Trophoblast cell (in vitro differentiated cells and primary cell): ENCODE results near the gene TOM1L2.

ENCODE experiments used
- DNase-seq, 2 donors: peaks; one replicate each; pipeline ENCODE4 v3.0.0-alpha.2; 2016
- H2AFZ ChIP-seq: 2 replicates; pipeline ENCODE4 v1.6.1; 2013; ENCODE audit warnings: low read length, moderate library complexity, mild to moderate bottlenecking; ENCODE audit not compliant: insufficient read depth, poor library complexity
- H2AK5ac ChIP-seq: 2 replicates; pipeline ENCODE4 v1.6.1; 2013; ENCODE audit warnings: mild to moderate bottlenecking, low read length
- H2BK120ac ChIP-seq: 2 replicates; pipeline ENCODE4 v1.6.1; 2013; ENCODE audit warnings: low read length, mild to moderate bottlenecking, moderate library complexity; ENCODE audit not compliant: insufficient read depth, poor library complexity
- H2BK12ac ChIP-seq: 2 replicates; pipeline ENCODE4 v1.6.1; 2013; ENCODE audit warnings: mild to moderate bottlenecking, low read length, moderate library complexity
- H2BK5ac ChIP-seq: 2 replicates; pipeline ENCODE4 v1.6.1; 2013; ENCODE audit warnings: low read length, low read depth, moderate library complexity, mild to moderate bottlenecking; ENCODE audit not compliant: poor library complexity
- H3K14ac ChIP-seq: 2 replicates; pipeline ENCODE4 v1.6.1; 2013; ENCODE audit warnings: mild to moderate bottlenecking, low read length
- H3K18ac ChIP-seq: 2 replicates; pipeline ENCODE4 v1.6.1; 2013; ENCODE audit warnings: mild to moderate bottlenecking, low read length
- H3K23ac ChIP-seq: 2 replicates; pipeline ENCODE4 v1.6.1; 2013; ENCODE audit warnings: low read length
- H3K27ac ChIP-seq: 2 replicates; pipeline ENCODE4 v1.5.1; 2013; ENCODE audit warnings: low read depth, mild to moderate bottlenecking, inconsistent platforms, low read length, moderate library complexity
- H3K27me3 ChIP-seq: 2 replicates; pipeline ENCODE4 v1.6.1; 2013; ENCODE audit warnings: inconsistent platforms, mild to moderate bottlenecking, low read length, moderate library complexity; ENCODE audit not compliant: insufficient read depth
- H3K36me3 ChIP-seq, 2 experiments: 1 replicate in 1 of 2; 2 replicates in 1 of 2; pipeline ENCODE4 v1.6.1; 2013; ENCODE audit warnings: low read length in 2 of 2, mild to moderate bottlenecking in 2 of 2, moderate library complexity in 1 of 2; ENCODE audit not compliant: insufficient read depth in 2 of 2, control insufficient read depth in 1 of 2
- H3K4ac ChIP-seq: 2 replicates; pipeline ENCODE4 v1.6.1; 2013; ENCODE audit warnings: low read depth, mild to moderate bottlenecking, low read length, moderate library complexity
- H3K4me1 ChIP-seq, 2 experiments: 1 replicate in 1 of 2; 2 replicates in 1 of 2; pipeline ENCODE4 v1.6.1; 2013; ENCODE audit warnings: low read length in 2 of 2, mild to moderate bottlenecking in 2 of 2, moderate library complexity in 1 of 2; ENCODE audit not compliant: insufficient read depth in 2 of 2, control insufficient read depth in 1 of 2
- H3K4me2 ChIP-seq: 2 replicates; pipeline ENCODE4 v1.6.1; 2013; ENCODE audit warnings: inconsistent platforms, mild to moderate bottlenecking, low read length, moderate library complexity
- H3K4me3 ChIP-seq: 2 replicates; pipeline ENCODE4 v1.5.1; 2013; ENCODE audit warnings: mild to moderate bottlenecking, low read depth, low read length, inconsistent platforms
- H3K79me1 ChIP-seq: one replicate; pipeline ENCODE4 v1.6.1; 2013; ENCODE audit warnings: low read length
- H3K79me2 ChIP-seq: 2 replicates; pipeline ENCODE4 v1.6.1; 2013; ENCODE audit warnings: low read length, mild to moderate bottlenecking; ENCODE audit not compliant: control insufficient read depth, insufficient read depth, poor library complexity
- H3K9ac ChIP-seq: 2 replicates; pipeline ENCODE4 v1.6.1; 2013; ENCODE audit warnings: mild to moderate bottlenecking, low read length
- H3K9me3 ChIP-seq: 2 replicates; pipeline ENCODE4 v1.6.1; 2013; ENCODE audit warnings: low read depth, mild to moderate bottlenecking, control low read depth, inconsistent platforms, low read length; ENCODE audit not compliant: insufficient read depth
- H4K12ac ChIP-seq: 2 replicates; pipeline ENCODE4 v1.6.1; 2013; ENCODE audit warnings: low read depth, mild to moderate bottlenecking, low read length, moderate library complexity
- H4K8ac ChIP-seq: 2 replicates; pipeline ENCODE4 v1.6.1; 2013; ENCODE audit warnings: low read depth, mild to moderate bottlenecking, low read length, moderate library complexity
- H4K91ac ChIP-seq: one replicate; pipeline ENCODE4 v1.6.1; 2013; ENCODE audit warnings: low read depth, mild to moderate bottlenecking, low read length, moderate library complexity
- WGBS: extraction: QIAGEN DNeasy Blood & Tissue Kit; methylation state at CpG from one replicate; pipeline ENCODE4 v1.1.7; 2013; ENCODE audit warnings: missing lambda C conversion rate; ENCODE audit not compliant: insufficient read length, insufficient coverage; ENCODE audit errors: extremely low coverage; 5-methylcytosine and 5-hydroxymethylcytosine counted together

TOM1L2 gene

GRCh38 chr17:17842111-17842876 is 129.9 kb downstream of the TOM1L2 start:
- Histone ChIP-seq H2BK5ac (no peak overlapping the region), H3K79me1 (peaks cover 40% of the 10 kb centered on the region), H3K4me2 (no peak overlapping the region), H4K8ac (no peak overlapping the region), H3K18ac (peak overlapping the region; percentile 56), H2BK12ac (peak overlapping the region; percentile 33), H3K23ac (no peak overlapping the region), H3K36me3 (peaks cover 6 to 13% of the 10 kb centered on the region in 2 experiments), H3K14ac (peak overlapping the region; percentile 32), H3K9me3 (no peaks in the 10 kb centered on the region), H3K27me3 (no peaks in the 10 kb centered on the region), H4K91ac (peak overlapping the region; percentile 67), H2AFZ (no peak overlapping the region), H3K9ac (no peak overlapping the region), H3K4me3 (no peak overlapping the region), H2BK120ac (peak overlapping the region; percentile 15), H3K27ac (peak overlapping the region; percentile 99), H3K79me2 (peaks cover 9% of the 10 kb centered on the region), H2AK5ac (peak overlapping the region; percentile 86), H4K12ac (no peak overlapping the region), H3K4ac (no peak overlapping the region), H3K4me1 (peaks cover 37 to 42% of the 10 kb centered on the region in 2 experiments)
- no peak for DNase-seq
- no CpG with 5 or more reads among the region's 9 CpGs for WGBS

DNA sequence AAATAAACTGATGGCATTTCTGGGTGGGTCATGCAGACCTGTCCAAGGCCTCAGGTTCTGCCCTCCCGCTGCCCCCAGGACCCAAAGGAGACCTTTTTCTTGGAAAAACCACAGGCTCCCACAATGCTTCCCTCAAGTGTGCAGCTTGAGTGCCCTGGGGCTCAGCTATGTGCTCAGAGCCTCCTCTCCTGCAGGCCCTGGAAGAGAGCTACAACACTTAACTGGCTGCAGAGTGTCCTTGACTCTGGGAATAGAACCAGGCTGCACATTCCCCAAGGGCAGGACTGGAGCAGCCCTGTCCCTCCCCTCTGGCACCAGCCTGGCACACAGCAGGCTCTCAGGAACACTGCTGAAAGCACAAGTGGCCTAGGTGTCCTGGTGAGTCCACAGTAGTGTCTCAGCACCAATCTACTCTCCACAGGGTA is 130.6 kb downstream of the TOM1L2 start:
- peak overlapping the region; percentile 15 for H2BK120ac ChIP-seq
- H3K4me3 ChIP-seq: no peak overlapping the region
- peak overlapping the region; percentile 4 for H3K18ac ChIP-seq
- H3K4me2 ChIP-seq: no peak overlapping the region
- peaks cover 4 to 6% of the 10 kb centered on the region in 2 experiments for H3K36me3 ChIP-seq
- peak overlapping the region; percentile 99 for H3K27ac ChIP-seq
- H2BK12ac ChIP-seq: peak overlapping the region; percentile 77
- WGBS: no CpG with 5 or more reads among the region's 1 CpG
- H4K8ac ChIP-seq: no peak overlapping the region
- H3K14ac ChIP-seq: peak overlapping the region; percentile 44
- H4K91ac ChIP-seq: peak overlapping the region; percentile 67
- H2BK5ac ChIP-seq: peak overlapping the region; percentile 96
- peaks cover 47% of the 10 kb centered on the region for H3K79me1 ChIP-seq
- no peaks in the 10 kb centered on the region for H3K9me3 ChIP-seq
- peak overlapping the region; percentile 70 for H2AK5ac ChIP-seq
- peaks cover 12% of the 10 kb centered on the region for H3K79me2 ChIP-seq
- H4K12ac ChIP-seq: no peak overlapping the region
- H2AFZ ChIP-seq: no peak overlapping the region
- peak in 1 of 2 donors; percentile 18 for DNase-seq
- peaks cover 41 to 46% of the 10 kb centered on the region in 2 experiments for H3K4me1 ChIP-seq
- H3K4ac ChIP-seq: no peak overlapping the region
- no peak overlapping the region for H3K9ac ChIP-seq
- H3K23ac ChIP-seq: no peak overlapping the region
- H3K27me3 ChIP-seq: no peaks in the 10 kb centered on the region

GRCh38 chr17:17840751-17841591 is 131.2 kb downstream of the TOM1L2 start:
- Histone ChIP-seq H2AK5ac (peak overlapping the region; percentile 49), H4K91ac (peak overlapping the region; percentile 100), H3K36me3 (peaks cover 0 to under 1% of the 10 kb centered on the region in 2 experiments), H3K4me3 (no peak overlapping the region), H3K27me3 (no peaks in the 10 kb centered on the region), H2BK5ac (peak overlapping the region; percentile 96), H3K4me1 (peaks cover 41 to 46% of the 10 kb centered on the region in 2 experiments), H3K23ac (no peak overlapping the region), H4K12ac (peak overlapping the region; percentile 2), H3K14ac (peak overlapping the region; percentile 99), H3K18ac (peak overlapping the region; percentile 77), H3K4ac (peak overlapping the region; percentile 97), H3K9me3 (no peaks in the 10 kb centered on the region), H3K9ac (no peak overlapping the region), H2BK120ac (peak overlapping the region; percentile 99), H3K79me1 (peaks cover 51% of the 10 kb centered on the region), H3K4me2 (no peak overlapping the region), H4K8ac (peak overlapping the region; percentile 92), H2AFZ (peak overlapping the region; percentile 94), H3K27ac (peak overlapping the region; percentile 99), H3K79me2 (peaks cover 16% of the 10 kb centered on the region), H2BK12ac (peak overlapping the region; percentile 45)
- peak; percentile 55 to 60 for DNase-seq
- no CpG with 5 or more reads among the region's 7 CpGs for WGBS
